Measurements from ENCODE around the gene ABLIM2.

ABLIM2 gene

GRCh38 chr4:8174970-8175369, 16.4 kb upstream of the ABLIM2 start:
- DNase-seq (ENCODE audit: low read depth) = no peak

GRCh38 chr4:8173492-8174242, 15.1 kb upstream of the ABLIM2 start:
- DNase-seq (ENCODE audit: low read depth) = no peak

- DNase-seq (ENCODE audit: low read depth) = no peak
These were observed 13.6 kb upstream of the ABLIM2 start for GRCh38 chr4:8171984-8172924.

GRCh38 chr4:8171266-8171665, 12.7 kb upstream of the ABLIM2 start:
- no peak for DNase-seq (ENCODE audit: low read depth)

- DNase-seq (ENCODE audit: low read depth) = no peak
These were observed 11.7 kb upstream of the ABLIM2 start for GRCh38 chr4:8170341-8170740.

GRCh38 chr4:8169763-8170162, 11.2 kb upstream of the ABLIM2 start:
- no peak for DNase-seq (ENCODE audit: low read depth)

GRCh38 chr4:8168832-8169598, 10.4 kb upstream of the ABLIM2 start:
- DNase-seq (ENCODE audit: low read depth) = no peak

- DNase-seq (ENCODE audit: low read depth) = no peak
These were observed 9.6 kb upstream of the ABLIM2 start for GRCh38 chr4:8168232-8168631.

GRCh38 chr4:8167815-8168214, 9.2 kb upstream of the ABLIM2 start:
- no peak for DNase-seq (ENCODE audit: low read depth)

GRCh38 chr4:8167291-8167690, 8.7 kb upstream of the ABLIM2 start:
- DNase-seq (ENCODE audit: low read depth) = no peak

- no peak for DNase-seq (ENCODE audit: low read depth)
These were observed 6.8 kb upstream of the ABLIM2 start for GRCh38 chr4:8165374-8165896.

- no peak for DNase-seq (ENCODE audit: low read depth)
These were observed 6.1 kb upstream of the ABLIM2 start for GRCh38 chr4:8164687-8165086.

- DNase-seq (ENCODE audit: low read depth) = no peak
These were observed 5.6 kb upstream of the ABLIM2 start for GRCh38 chr4:8164194-8164565.

GRCh38 chr4:8163436-8164193, 5.0 kb upstream of the ABLIM2 start:
- no peak for DNase-seq (ENCODE audit: low read depth)

- DNase-seq (ENCODE audit: low read depth) = no peak
These were observed 4.4 kb upstream of the ABLIM2 start for GRCh38 chr4:8163026-8163425.

- DNase-seq (ENCODE audit: low read depth) = no peak
These were observed 4.0 kb upstream of the ABLIM2 start for GRCh38 chr4:8162625-8163024.

- DNase-seq (ENCODE audit: low read depth) = no peak
These were observed 2.0 kb upstream of the ABLIM2 start for GRCh38 chr4:8160572-8160971.

- no peak for DNase-seq (ENCODE audit: low read depth)
These were observed 1.6 kb upstream of the ABLIM2 start for GRCh38 chr4:8160233-8160560.

GRCh38 chr4:8159537-8160232, 1.1 kb upstream of the ABLIM2 start:
- DNase-seq (ENCODE audit: low read depth) = no peak

GRCh38 chr4:8157944-8158709, 486 bp downstream of the ABLIM2 start:
- DNase-seq (ENCODE audit: low read depth) = no peak
